Tibial nerve (tissue), 3 donors: Measurements from ENCODE around the gene MEGF10.

Experiments
- CTCF ChIP-seq, 5 experiments: fragments of 200-600 bp in 3 of 5; fragments of 450-650 bp in 2 of 5; sonication (generic) in 3 of 5; IDR thresholded peaks; one replicate each; pipeline ENCODE4 v1.5.1; 2016 to 2019; ENCODE audit warnings: antibody characterized with exemption in 5 of 5, mild to moderate bottlenecking in 3 of 5, moderate library complexity in 2 of 5
- POLR2A ChIP-seq, 2 donors: fragments of 450-650 bp; IDR thresholded peaks; one replicate each; pipeline ENCODE4 v1.6.1; 2017; ENCODE audit warnings: antibody characterized with exemption in 2 of 2, mild to moderate bottlenecking in 2 of 2, moderate library complexity in 2 of 2

- TF ChIP-seq CTCF (IDR thresholded peaks at IDR 0.05) (no peak), POLR2A (IDR thresholded peaks at IDR 0.05) (no peak)
Measured at GRCh38 chr5:127433526-127433925, 142.9 kb downstream of the MEGF10 start.
